Neural cell (in vitro differentiated cells): ENCODE measurements around the gene HDAC4. TPM values are rescaled to one million over a fixed set of nuclear protein-coding genes. Genes with fewer than 3 reads are reported as not detected.

Experiments used
- H2AFZ ChIP-seq: fragments of 200-600, 300-800 bp; sonication (generic), shearing (Covaris generic); 2 replicates; pipeline ENCODE4 v1.6.0; 2014; ENCODE audit warnings: low read depth, mild to moderate bottlenecking, antibody characterized with exemption, low read length, moderate library complexity
- H3F3A ChIP-seq: fragments of 200-600 bp; shearing (Covaris generic); 2 replicates; pipeline ENCODE4 v1.6.1; 2016; ENCODE audit warnings: mild to moderate bottlenecking, moderate library complexity, mixed read lengths, antibody characterized with exemption, low read length; ENCODE audit not compliant: insufficient read depth, poor library complexity, severe bottlenecking
- H3K27ac ChIP-seq: fragments of 200-600, 300-800 bp; sonication (generic), shearing (Covaris generic); 2 replicates; pipeline ENCODE4 v1.5.1; 2014; ENCODE audit warnings: mild to moderate bottlenecking, low read length, moderate library complexity
- H3K27me3 ChIP-seq: fragments of 300-800, 200-600 bp; sonication (generic), shearing (Covaris generic); 2 replicates; pipeline ENCODE4 v1.6.0; 2014; ENCODE audit warnings: mild to moderate bottlenecking, low read depth, low read length, moderate library complexity; ENCODE audit not compliant: insufficient read depth
- H3K36me3 ChIP-seq: fragments of 300-800, 200-600 bp; sonication (generic), shearing (Covaris generic); 2 replicates; pipeline ENCODE4 v1.5.1; 2014; ENCODE audit warnings: mild to moderate bottlenecking, antibody characterized with exemption, low read length, moderate library complexity; ENCODE audit not compliant: insufficient read depth
- H3K4me2 ChIP-seq: fragments of 300-800, 200-600 bp; sonication (generic), shearing (Covaris generic); 2 replicates; pipeline ENCODE4 v1.6.0; 2014; ENCODE audit warnings: mild to moderate bottlenecking, low read length
- H3K4me3 ChIP-seq: fragments of 300-800, 200-600 bp; sonication (generic), shearing (Covaris generic); 2 replicates; pipeline ENCODE4 v1.5.1; 2014; ENCODE audit warnings: mild to moderate bottlenecking, low read length, moderate library complexity
- H3K79me2 ChIP-seq: fragments of 200-600 bp; shearing (Covaris generic); replicated peaks from 2 replicates; pipeline ENCODE4 v1.6.0; 2014; ENCODE audit warnings: mild to moderate bottlenecking, low read length, moderate library complexity; ENCODE audit not compliant: insufficient read depth
- H3K9ac ChIP-seq: fragments of 300-800, 200-600 bp; sonication (generic), shearing (Covaris generic); 2 replicates; pipeline ENCODE4 v1.6.1; 2016; ENCODE audit warnings: mild to moderate bottlenecking, low read length, mixed read lengths
- H3K9me2 ChIP-seq: fragments of 200-600 bp; shearing (Covaris generic); 2 replicates; pipeline ENCODE4 v1.6.1; 2016; ENCODE audit warnings: mild to moderate bottlenecking, low read length, mixed read lengths; ENCODE audit not compliant: insufficient read depth
- H3K9me3 ChIP-seq: fragments of 200-600, 300-800 bp; sonication (generic), shearing (Covaris generic); 2 replicates; pipeline ENCODE4 v1.6.1; 2016; ENCODE audit warnings: mild to moderate bottlenecking, mixed run types, low read length, moderate library complexity, mixed read lengths
- H4K20me1 ChIP-seq: fragments of 200-600 bp; shearing (Covaris generic); 2 replicates; pipeline ENCODE4 v1.6.1; 2016; ENCODE audit warnings: mild to moderate bottlenecking, mixed run types; ENCODE audit not compliant: insufficient read depth
- CTCF ChIP-seq: fragments of 450-650 bp; IDR thresholded peaks from 2 replicates; pipeline ENCODE4 v1.5.1; 2014; ENCODE audit warnings: antibody characterized with exemption, mild to moderate bottlenecking, moderate library complexity; ENCODE audit not compliant: poor library complexity, severe bottlenecking
- EP300 ChIP-seq: fragments of 450-650 bp; conservative IDR thresholded peaks from 2 replicates; pipeline ENCODE4 v1.6.1; 2014; ENCODE audit warnings: antibody characterized with exemption, mild to moderate bottlenecking, moderate library complexity; ENCODE audit not compliant: poor library complexity, severe bottlenecking
- EZH2 ChIP-seq: fragments of 200-600, 300-800 bp; shearing (Covaris generic), sonication (generic); IDR thresholded peaks from 2 replicates; pipeline ENCODE4 v1.6.1; 2014; ENCODE audit warnings: antibody characterized with exemption, low read length, borderline replicate concordance, mild to moderate bottlenecking; ENCODE audit not compliant: insufficient read depth, poor library complexity, severe bottlenecking
- MXI1 ChIP-seq: fragments of 450-650 bp; conservative IDR thresholded peaks from 2 replicates; pipeline ENCODE4 v1.6.1; 2014; ENCODE audit warnings: antibody characterized with exemption, mild to moderate bottlenecking; ENCODE audit not compliant: poor library complexity, severe bottlenecking
- POLR2AphosphoS5 ChIP-seq: IDR thresholded peaks from 2 replicates; pipeline ENCODE4 v1.6.1; 2012
- RAD21 ChIP-seq: fragments of 450-650 bp; conservative IDR thresholded peaks from 2 replicates; pipeline ENCODE4 v1.6.1; 2014; ENCODE audit warnings: antibody characterized with exemption, mild to moderate bottlenecking, moderate library complexity
- SMC3 ChIP-seq: fragments of 450-650 bp; conservative IDR thresholded peaks from 2 replicates; pipeline ENCODE4 v1.6.1; 2014; ENCODE audit warnings: antibody characterized with exemption, mild to moderate bottlenecking, moderate library complexity; ENCODE audit not compliant: poor library complexity
- TAF1 ChIP-seq: IDR thresholded peaks from 2 replicates; pipeline ENCODE4 v1.6.1; 2012; ENCODE audit warnings: low read depth
- polyA plus RNA-seq: library from polyadenylated mRNA; depleted of rRNA; stranded (reverse); fragments of >200 nt; gene quantifications from 2 replicates; pipeline ENCODE4 v1.2.3, GENCODE V29; 2014
- TF ChIP-seq, protein P1 (sequence below): IDR thresholded peaks from 2 replicates; pipeline ENCODE4 v1.6.1; 2012; ENCODE audit warnings: borderline replicate concordance

Gene HDAC4
- polyA plus RNA-seq, 1 donor from 2014 or later = 3.4 TPM

DNA sequence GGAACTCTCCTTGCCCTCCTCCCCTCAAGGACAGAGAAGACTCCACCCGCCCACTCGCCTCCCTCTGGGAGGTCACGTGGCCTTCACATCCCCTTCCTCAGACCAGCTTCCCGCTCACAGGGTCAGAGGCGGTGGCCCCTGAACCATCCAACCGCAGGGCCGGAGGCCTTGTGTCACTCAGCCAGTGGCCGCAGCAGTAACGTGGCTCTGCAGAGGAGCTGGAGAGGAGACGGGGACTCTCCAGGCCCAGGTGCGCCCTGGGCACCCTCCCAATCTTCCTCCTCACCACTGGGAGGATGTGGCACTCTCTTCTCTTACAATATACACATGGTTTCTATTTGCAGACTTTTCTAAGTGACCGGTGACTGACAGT lies 391.2 kb downstream of the HDAC4 start:
- no peaks in the 10 kb centered on the region for H3K27me3 ChIP-seq
- H3F3A ChIP-seq = no peaks in the 10 kb centered on the region
- H3K36me3 ChIP-seq = no peaks in the 10 kb centered on the region
- no peaks in the 10 kb centered on the region for H3K9me3 ChIP-seq
- H3K9ac ChIP-seq = no peak overlapping the region
- no peaks in the 10 kb centered on the region for H3K79me2 ChIP-seq
- H4K20me1 ChIP-seq = no peaks in the 10 kb centered on the region
- no peak overlapping the region for H2AFZ ChIP-seq
- H3K4me3 ChIP-seq = no peak overlapping the region
- H3K9me2 ChIP-seq = no peaks in the 10 kb centered on the region
- H3K27ac ChIP-seq = no peak overlapping the region
- TF ChIP-seq CTCF (no peak), SMC3 (no peak), EP300 (no peak), MXI1 (no peak), EZH2 (no peak), POLR2AphosphoS5 (no peak), TAF1 (no peak), RAD21 (no peak)
- TF ChIP-seq, protein P1, sequence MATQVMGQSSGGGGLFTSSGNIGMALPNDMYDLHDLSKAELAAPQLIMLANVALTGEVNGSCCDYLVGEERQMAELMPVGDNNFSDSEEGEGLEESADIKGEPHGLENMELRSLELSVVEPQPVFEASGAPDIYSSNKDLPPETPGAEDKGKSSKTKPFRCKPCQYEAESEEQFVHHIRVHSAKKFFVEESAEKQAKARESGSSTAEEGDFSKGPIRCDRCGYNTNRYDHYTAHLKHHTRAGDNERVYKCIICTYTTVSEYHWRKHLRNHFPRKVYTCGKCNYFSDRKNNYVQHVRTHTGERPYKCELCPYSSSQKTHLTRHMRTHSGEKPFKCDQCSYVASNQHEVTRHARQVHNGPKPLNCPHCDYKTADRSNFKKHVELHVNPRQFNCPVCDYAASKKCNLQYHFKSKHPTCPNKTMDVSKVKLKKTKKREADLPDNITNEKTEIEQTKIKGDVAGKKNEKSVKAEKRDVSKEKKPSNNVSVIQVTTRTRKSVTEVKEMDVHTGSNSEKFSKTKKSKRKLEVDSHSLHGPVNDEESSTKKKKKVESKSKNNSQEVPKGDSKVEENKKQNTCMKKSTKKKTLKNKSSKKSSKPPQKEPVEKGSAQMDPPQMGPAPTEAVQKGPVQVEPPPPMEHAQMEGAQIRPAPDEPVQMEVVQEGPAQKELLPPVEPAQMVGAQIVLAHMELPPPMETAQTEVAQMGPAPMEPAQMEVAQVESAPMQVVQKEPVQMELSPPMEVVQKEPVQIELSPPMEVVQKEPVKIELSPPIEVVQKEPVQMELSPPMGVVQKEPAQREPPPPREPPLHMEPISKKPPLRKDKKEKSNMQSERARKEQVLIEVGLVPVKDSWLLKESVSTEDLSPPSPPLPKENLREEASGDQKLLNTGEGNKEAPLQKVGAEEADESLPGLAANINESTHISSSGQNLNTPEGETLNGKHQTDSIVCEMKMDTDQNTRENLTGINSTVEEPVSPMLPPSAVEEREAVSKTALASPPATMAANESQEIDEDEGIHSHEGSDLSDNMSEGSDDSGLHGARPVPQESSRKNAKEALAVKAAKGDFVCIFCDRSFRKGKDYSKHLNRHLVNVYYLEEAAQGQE = no peak
- no peak overlapping the region for H3K4me2 ChIP-seq

DNA sequence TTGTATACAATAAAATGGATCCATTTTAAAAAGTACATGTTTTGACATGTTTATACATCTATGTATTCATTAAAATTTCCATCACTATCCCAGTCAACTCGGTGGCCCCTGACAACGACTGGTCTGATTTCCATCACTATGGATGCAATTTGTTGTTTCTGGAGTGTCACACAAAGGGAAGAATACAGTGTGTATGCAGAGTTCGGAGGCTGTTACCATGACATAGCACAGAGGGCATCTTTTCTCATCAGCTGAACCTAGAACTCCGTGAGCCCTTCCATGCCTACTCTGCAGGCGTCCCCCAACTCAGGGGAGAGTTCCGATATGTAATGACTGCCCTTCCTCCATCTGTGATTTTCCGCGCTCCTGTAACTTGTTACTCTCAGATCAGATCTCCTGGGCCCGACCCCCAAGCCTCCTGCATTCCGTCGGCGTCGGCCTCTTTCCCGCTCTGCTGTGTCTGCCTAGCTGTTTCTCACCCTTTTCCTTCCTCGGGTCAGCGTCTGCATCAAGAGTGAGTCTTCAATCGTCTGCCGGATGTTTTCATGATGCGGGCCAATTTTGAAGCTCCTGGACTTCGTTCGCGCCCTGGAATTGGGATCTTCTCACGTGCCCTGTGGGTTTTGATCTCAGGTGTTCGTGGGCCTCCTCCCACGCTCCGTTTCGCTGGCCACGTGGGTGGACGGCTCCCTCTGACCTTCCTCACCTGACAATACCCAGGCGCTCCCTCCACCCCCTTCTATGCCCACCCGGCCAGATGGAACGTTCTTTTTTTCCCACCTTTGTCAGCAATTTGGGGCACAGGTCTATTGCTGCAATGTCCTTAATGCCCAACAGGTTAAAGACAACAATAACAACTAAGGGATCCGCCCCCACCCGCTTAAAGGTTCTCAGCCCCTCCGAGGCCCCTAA lies 391.9 kb downstream of the HDAC4 start:
- Histone ChIP-seq H3K27me3 (no peaks in the 10 kb centered on the region), H4K20me1 (no peaks in the 10 kb centered on the region), H3K4me2 (no peak overlapping the region), H3K27ac (no peak overlapping the region), H2AFZ (no peak overlapping the region), H3K4me3 (no peak overlapping the region), H3F3A (no peaks in the 10 kb centered on the region), H3K9ac (no peak overlapping the region), H3K9me2 (no peaks in the 10 kb centered on the region), H3K9me3 (no peaks in the 10 kb centered on the region), H3K36me3 (no peaks in the 10 kb centered on the region), H3K79me2 (no peaks in the 10 kb centered on the region)
- TF ChIP-seq SMC3 (no peak), EP300 (no peak), POLR2AphosphoS5 (no peak), TAF1 (no peak), EZH2 (no peak), MXI1 (no peak), CTCF (no peak), RAD21 (no peak)
- TF ChIP-seq, protein P1 = no peak
